Thymus (tissue), 11 donors: Measurements from ENCODE around the gene FA2H. TPM values are rescaled to one million over a fixed set of nuclear protein-coding genes. Genes with fewer than 3 reads are reported as not detected.
"Not testable (repeated sequence)": the region's sequence is repeated elsewhere in the genome, so short reads cannot be mapped to it uniquely, and the experiment has no call there.

Source experiments
- DNase-seq, 9 donors: peaks; one replicate each; pipeline ENCODE4 v3.0.0-alpha.2; 2013; ENCODE audit warnings: low spot score in 9 of 9, low read depth in 6 of 9, missing footprints in 1 of 9
- H3K27ac ChIP-seq, 2 donors: one replicate each; pipeline ENCODE4 v1.5.1; 2013; ENCODE audit warnings: control low read depth in 1 of 2, low read depth in 1 of 2, low read length in 1 of 2, mild to moderate bottlenecking in 1 of 2, moderate library complexity in 1 of 2
- H3K27me3 ChIP-seq, 2 donors: one replicate each; pipeline ENCODE4 v1.5.1; 2013; ENCODE audit warnings: low read length in 1 of 2; ENCODE audit not compliant: control insufficient read depth in 2 of 2, insufficient read depth in 1 of 2
- H3K36me3 ChIP-seq, 2 donors: one replicate each; pipeline ENCODE4 v1.5.1; 2013; ENCODE audit warnings: low read length in 1 of 2, mild to moderate bottlenecking in 1 of 2, moderate library complexity in 1 of 2; ENCODE audit not compliant: control insufficient read depth in 2 of 2, insufficient read depth in 2 of 2
- H3K4me1 ChIP-seq, 2 donors: one replicate each; pipeline ENCODE4 v1.5.1; 2013; ENCODE audit warnings: low read length in 2 of 2; ENCODE audit not compliant: control insufficient read depth in 2 of 2, insufficient read depth in 2 of 2
- H3K4me3 ChIP-seq, 2 donors: one replicate each; pipeline ENCODE4 v1.5.1; 2013; ENCODE audit warnings: low read length in 2 of 2, control low read depth in 1 of 2, mild to moderate bottlenecking in 1 of 2
- H3K9me3 ChIP-seq, 2 donors: one replicate each; pipeline ENCODE4 v1.5.1; 2013; ENCODE audit warnings: low read length in 1 of 2, mild to moderate bottlenecking in 1 of 2; ENCODE audit not compliant: control insufficient read depth in 2 of 2, insufficient read depth in 1 of 2
- WGBS: extraction: QIAGEN DNeasy Blood & Tissue Kit; methylation state at CpG from one replicate; pipeline ENCODE4 v1.1.7; 2013; 5-methylcytosine and 5-hydroxymethylcytosine counted together
- polyA plus RNA-seq: library from polyadenylated mRNA; stranded (reverse); fragments of 200-250 nt; gene quantifications from one replicate; pipeline ENCODE4 v1.2.3, GENCODE V29; 2013
- total RNA-seq: library from RNA; stranded (reverse); fragments of 120-200 nt; gene quantifications from one replicate; pipeline ENCODE4 v1.2.4, GENCODE V29; 2013
- donor health status: healthy.

Gene FA2H
- total and polyA plus RNA-seq, 2 donors = 2.0 to 2.9 TPM

- Histone ChIP-seq H3K27me3 (peaks cover 0 to 23% of the 10 kb centered on the region in 2 donors), H3K4me3 (peak overlapping the region; percentile 57 to 63), H3K4me1 (peaks cover 16 to 24% of the 10 kb centered on the region in 2 donors), H3K27ac (no peak overlapping the region), H3K9me3 (no peaks in the 10 kb centered on the region), H3K36me3 (no peaks in the 10 kb centered on the region)
- 62% methylated on average over 14 of the region's 14 CpGs for WGBS
- peak in 4 of 9 donors; percentile 6 to 13 (median 10) for DNase-seq
Observed at GRCh38 chr16:74773446-74774222, 986 bp downstream of the FA2H start.

DNA sequence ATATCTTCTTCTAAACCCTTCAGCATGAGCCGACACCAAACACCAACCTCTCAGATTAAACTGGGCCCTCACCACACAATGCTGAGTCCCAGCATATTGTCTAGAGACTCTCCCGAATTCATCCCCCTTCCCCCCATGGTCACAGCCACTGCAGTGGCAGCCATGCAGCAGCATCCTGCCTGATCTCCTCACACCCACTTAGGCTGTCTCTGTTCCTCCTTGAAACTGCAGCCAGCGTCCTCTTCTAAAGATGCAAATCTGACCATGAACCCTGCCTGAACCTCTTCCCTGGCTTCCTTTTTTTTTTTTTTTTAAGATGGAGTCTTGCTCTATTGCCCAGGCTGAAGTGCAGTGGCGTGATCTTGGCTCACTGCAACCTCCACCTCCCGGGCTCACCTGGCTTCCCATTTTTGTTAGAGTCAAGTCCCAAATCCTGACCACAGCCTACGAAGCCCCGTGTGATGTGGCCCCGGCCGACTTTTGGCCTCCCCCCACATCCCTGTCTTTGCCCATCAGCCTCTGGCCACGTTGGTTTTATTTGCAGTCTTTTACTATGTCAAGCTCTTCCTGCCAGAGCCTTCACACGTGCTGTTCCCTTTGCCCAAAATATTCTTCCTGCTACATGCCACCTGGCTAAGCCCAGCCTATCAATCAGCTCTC is 2.8 kb downstream of the FA2H start:
- H3K27ac ChIP-seq = no peak overlapping the region
- H3K4me3 ChIP-seq = no peak overlapping the region
- WGBS = 61% methylated on average over 11 of the region's 11 CpGs
- H3K9me3 ChIP-seq = no peaks in the 10 kb centered on the region
- no peaks in the 10 kb centered on the region for H3K36me3 ChIP-seq
- H3K4me1 ChIP-seq = peaks cover 16 to 23% of the 10 kb centered on the region in 2 donors
- H3K27me3 ChIP-seq = peaks cover 0 to 23% of the 10 kb centered on the region in 2 donors
- no peak for DNase-seq

DNA sequence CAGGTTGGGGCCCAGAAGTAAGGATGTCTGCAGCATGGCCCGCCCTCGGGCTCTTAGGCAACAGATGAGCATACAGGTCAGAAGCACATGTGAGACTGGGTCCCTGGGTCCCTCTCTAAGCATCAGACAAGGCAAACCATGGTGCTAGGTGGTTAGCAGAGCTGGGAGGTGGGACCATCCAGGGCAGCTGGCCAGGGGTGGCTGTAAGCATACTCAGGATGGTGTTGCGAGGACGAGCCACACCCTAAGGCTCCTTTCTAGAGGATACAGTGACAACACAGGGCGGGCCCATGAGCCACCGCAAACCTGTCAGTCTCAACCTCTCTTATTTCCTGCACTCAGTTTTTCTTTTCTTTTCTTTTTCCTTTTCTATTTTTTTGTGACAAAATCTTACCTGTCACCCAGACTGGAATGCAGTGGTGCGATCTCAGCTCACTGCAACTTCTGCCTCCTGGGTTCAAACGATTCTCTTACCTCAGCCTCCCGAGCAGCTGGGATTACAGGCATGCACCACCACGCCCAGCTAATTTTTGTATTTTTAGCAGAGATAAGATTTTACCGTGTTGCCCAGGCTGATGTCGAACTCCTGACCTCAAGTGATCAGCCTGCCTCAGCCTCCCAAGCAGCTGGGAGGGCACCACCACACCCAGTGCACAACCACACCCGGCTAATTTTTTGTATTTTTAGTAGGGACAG is 3.6 kb downstream of the FA2H start:
- Histone ChIP-seq H3K4me3 (no peak overlapping the region), H3K27me3 (peaks cover 0 to 23% of the 10 kb centered on the region in 2 donors), H3K36me3 (no peaks in the 10 kb centered on the region), H3K4me1 (peaks cover 16 to 23% of the 10 kb centered on the region in 2 donors), H3K27ac (no peak overlapping the region), H3K9me3 (no peaks in the 10 kb centered on the region)
- WGBS = 95% methylated on average over 13 of the region's 13 CpGs
- DNase-seq = no peak

DNA sequence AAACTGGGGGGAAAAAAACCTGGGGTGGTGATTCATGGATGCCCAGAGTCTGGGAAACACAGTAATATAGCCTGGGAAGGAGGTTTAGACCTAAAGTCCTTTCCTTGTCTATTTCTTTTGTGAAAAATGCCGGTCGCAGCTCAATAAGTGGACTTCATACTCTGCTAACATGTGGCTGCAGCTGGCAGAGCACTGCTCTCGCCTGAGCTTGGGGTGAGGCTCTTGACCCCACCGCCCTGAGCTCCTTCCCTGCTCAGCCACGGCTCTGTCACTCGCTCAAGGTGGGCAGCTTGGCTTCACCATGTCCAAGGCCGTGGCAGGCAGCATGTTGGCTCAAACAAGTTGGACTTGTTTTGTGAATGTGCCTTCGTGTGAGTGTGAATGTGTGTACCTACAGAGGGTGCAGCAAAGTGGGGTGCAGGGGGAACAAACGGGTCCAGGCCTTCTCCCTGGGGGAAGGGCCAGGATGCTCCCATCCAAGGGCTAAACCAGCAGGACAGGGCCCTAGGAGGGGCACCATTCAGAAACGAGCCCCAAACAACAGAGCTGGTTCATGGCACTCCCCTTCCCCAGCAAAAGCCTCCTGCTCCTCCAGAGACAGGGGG is 4.9 kb downstream of the FA2H start:
- Histone ChIP-seq H3K9me3 (no peaks in the 10 kb centered on the region), H3K27ac (no peak overlapping the region), H3K4me3 (no peak overlapping the region), H3K36me3 (peaks cover 0 to 2% of the 10 kb centered on the region in 2 donors), H3K27me3 (peaks cover 0 to 18% of the 10 kb centered on the region in 2 donors), H3K4me1 (peaks cover 11 to 19% of the 10 kb centered on the region in 2 donors)
- DNase-seq = no peak
- 96% methylated on average over 10 of the region's 10 CpGs for WGBS

DNA sequence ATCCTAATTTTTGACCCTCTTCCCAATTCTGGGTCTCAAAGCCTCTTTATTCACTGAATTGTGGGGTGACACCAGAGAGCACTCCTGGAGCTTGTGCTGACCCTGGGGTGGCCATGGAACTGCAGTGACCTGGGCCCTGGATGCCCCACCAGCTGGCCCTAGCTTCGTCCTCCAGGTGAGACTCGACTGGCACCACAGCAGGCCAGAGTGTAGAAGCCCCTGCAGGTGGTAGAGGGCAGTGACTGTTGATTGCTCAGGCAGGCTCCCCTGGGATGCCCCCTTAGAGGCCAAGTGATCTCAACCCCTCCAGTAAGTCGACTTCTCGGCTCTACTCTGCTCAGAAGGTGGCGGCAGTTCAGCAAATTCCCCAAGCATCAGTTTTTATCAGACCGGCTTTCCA is 6.4 kb downstream of the FA2H start:
- WGBS = 91% methylated on average over 6 of the region's 6 CpGs
- peaks cover 0 to 2% of the 10 kb centered on the region in 2 donors for H3K36me3 ChIP-seq
- H3K4me1 ChIP-seq = peaks cover 5 to 9% of the 10 kb centered on the region in 2 donors
- no peak for DNase-seq
- no peaks in the 10 kb centered on the region for H3K9me3 ChIP-seq
- no peak overlapping the region for H3K4me3 ChIP-seq
- peaks cover 0 to 6% of the 10 kb centered on the region in 2 donors for H3K27me3 ChIP-seq
- H3K27ac ChIP-seq = no peak overlapping the region

DNA sequence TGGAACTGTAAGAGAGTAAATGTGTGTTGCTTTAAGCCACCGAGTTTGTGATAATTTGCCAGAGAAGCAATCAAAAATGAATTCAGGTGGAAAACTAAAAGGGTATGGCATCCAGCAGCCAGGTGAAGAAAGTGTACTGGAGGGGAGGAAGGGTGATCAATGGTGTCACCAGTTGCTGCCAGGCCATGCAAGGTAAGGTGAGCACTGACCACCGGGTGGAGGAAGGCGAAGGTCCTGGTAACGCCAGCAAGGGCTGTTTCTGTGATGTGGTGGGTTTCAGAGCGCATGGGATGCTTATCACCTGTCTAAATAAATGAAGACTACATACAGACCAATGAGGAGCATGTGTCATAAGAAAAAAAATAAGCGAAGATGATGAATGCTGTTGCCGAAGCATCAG is 6.9 kb downstream of the FA2H start:
- Histone ChIP-seq H3K27me3 (peaks cover 0 to 6% of the 10 kb centered on the region in 2 donors), H3K9me3 (no peaks in the 10 kb centered on the region), H3K36me3 (peaks cover 0 to 2% of the 10 kb centered on the region in 2 donors), H3K27ac (no peak overlapping the region), H3K4me3 (no peak overlapping the region), H3K4me1 (peaks cover 5 to 7% of the 10 kb centered on the region in 2 donors)
- WGBS = 93% methylated on average over 7 of the region's 7 CpGs
- no peak for DNase-seq

DNA sequence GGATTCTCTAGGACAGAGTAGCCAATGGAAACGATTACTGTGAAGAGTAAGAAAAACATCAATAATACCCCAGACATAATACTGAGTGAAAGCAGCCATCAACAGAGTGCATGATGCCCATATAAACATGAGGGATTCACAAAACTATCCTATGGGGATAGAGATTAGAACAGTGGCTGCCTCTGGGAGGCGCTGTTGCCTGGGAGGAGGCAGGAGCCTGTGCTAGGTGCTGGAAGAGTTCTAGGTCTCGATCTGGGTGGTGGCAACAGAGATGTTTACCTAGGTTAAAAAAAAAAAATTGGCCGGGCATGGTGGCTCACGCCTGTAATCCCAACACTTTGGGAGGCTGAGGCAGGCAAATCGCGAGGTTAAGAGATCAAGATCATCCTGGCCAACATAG is 7.9 kb downstream of the FA2H start:
- Histone ChIP-seq H3K36me3 (peaks cover 0 to 2% of the 10 kb centered on the region in 2 donors), H3K4me1 (peaks cover 0 to 2% of the 10 kb centered on the region in 2 donors), H3K27ac (no peak overlapping the region), H3K4me3 (no peak overlapping the region), H3K27me3 (peaks cover 0 to 4% of the 10 kb centered on the region in 2 donors), H3K9me3 (no peaks in the 10 kb centered on the region)
- WGBS = 98% methylated on average over 7 of the region's 7 CpGs
- DNase-seq = no peak

- not testable (repeated sequence) for H3K27me3 ChIP-seq, DNase-seq
- WGBS = 92% methylated on average over 3 of the region's 3 CpGs
Observed at GRCh38 chr16:74764184-74764583, 10.4 kb downstream of the FA2H start.

More at GRCh38 chr16:74764184-74764583, 10.4 kb downstream of the FA2H start:
- H3K4me1 ChIP-seq, H3K36me3 ChIP-seq, H3K9me3 ChIP-seq, H3K27ac ChIP-seq, H3K4me3 ChIP-seq: not testable (repeated sequence)
